HEK293 (cell line): ENCODE measurements around the gene GALNT2.

ENCODE experiments used
- CTCF ChIA-PET: fragments of 350-600 bp; formaldehyde crosslinking; extraction: SDS; loops from one replicate; lab custom pipeline; 2021; ENCODE audit warnings: antibody characterized with exemption; lab: Yijun Ruan, JAX
- POLR2A ChIA-PET: fragments of 300-600 bp; formaldehyde crosslinking; extraction: SDS; loops from one replicate; lab custom pipeline; 2020; ENCODE audit warnings: antibody characterized with exemption, inconsistent platforms; lab: Yijun Ruan, JAX
- H3K27ac ChIP-seq: fragments of 200-500 bp; sonication (Bioruptor generic); 2 replicates; pipeline ENCODE4 v1.5.1; 2014; ENCODE audit warnings: low read depth, low read length, control low read depth, inconsistent platforms; ENCODE audit errors: extremely low read depth
- H3K36me3 ChIP-seq, 2 experiments: fragments of 200-500 bp in 1 of 2; sonication (Bioruptor generic) in 1 of 2; 1 replicate in 1 of 2; 2 replicates in 1 of 2; pipeline ENCODE4 v1.5.1; 2014 to 2017; ENCODE audit warnings: inconsistent platforms in 2 of 2, low read length in 2 of 2; ENCODE audit not compliant: control insufficient read depth in 2 of 2, insufficient read depth in 1 of 2
- H3K4me1 ChIP-seq: fragments of 200-500 bp; sonication (Bioruptor generic); 2 replicates; pipeline ENCODE4 v1.5.1; 2014; ENCODE audit warnings: mild to moderate bottlenecking, low read length, inconsistent platforms; ENCODE audit not compliant: control insufficient read depth, insufficient read depth
- H3K4me3 ChIP-seq: 2 replicates; pipeline ENCODE4 v1.5.1; 2011; ENCODE audit warnings: low read depth, mild to moderate bottlenecking, control low read depth, low read length, moderate library complexity
- H3K9me3 ChIP-seq: fragments of 200-500 bp; sonication (Bioruptor generic); 2 replicates; pipeline ENCODE4 v1.5.1; 2014; ENCODE audit warnings: low read depth, low read length, inconsistent platforms; ENCODE audit not compliant: control insufficient read depth, insufficient read depth
- AEBP2 ChIP-seq: fragments of 450-650 bp; formaldehyde crosslinking; IDR thresholded peaks from 2 replicates; pipeline ENCODE4 v1.5.1; 2016; ENCODE audit warnings: missing biosample characterization, missing genetic modification characterization, borderline replicate concordance
- KLF16 ChIP-seq: fragments of 450-650 bp; formaldehyde crosslinking; IDR thresholded peaks from 2 replicates; pipeline ENCODE4 v1.5.1; 2017; ENCODE audit warnings: missing biosample characterization, missing genetic modification characterization
- PRDM1 ChIP-seq: fragments of 450-650 bp; formaldehyde crosslinking; IDR thresholded peaks from 2 replicates; pipeline ENCODE4; 2016; ENCODE audit warnings: missing biosample characterization, missing genetic modification characterization
- TSHZ1 ChIP-seq: fragments of 450-650 bp; formaldehyde crosslinking; IDR thresholded peaks from 2 replicates; pipeline ENCODE4 v1.5.1; 2016; ENCODE audit warnings: missing biosample characterization, missing genetic modification characterization, borderline replicate concordance
- ZBTB26 ChIP-seq: fragments of 450-650 bp; formaldehyde crosslinking; optimal IDR thresholded peaks from 2 replicates; pipeline ENCODE3; 2016; ENCODE audit warnings: missing biosample characterization, mild to moderate bottlenecking, missing genetic modification characterization
- ZNF114 ChIP-seq: fragments of 450-650 bp; formaldehyde crosslinking; IDR thresholded peaks from 2 replicates; pipeline ENCODE4 v1.5.0; 2017; ENCODE audit warnings: missing biosample characterization, missing genetic modification characterization
- ZNF140 ChIP-seq: fragments of 450-650 bp; formaldehyde crosslinking; IDR thresholded peaks from 2 replicates; pipeline ENCODE4 v1.5.1; 2016; ENCODE audit warnings: missing biosample characterization, missing genetic modification characterization
- ZNF610 ChIP-seq: fragments of 450-650 bp; formaldehyde crosslinking; IDR thresholded peaks from 2 replicates; pipeline ENCODE4 v1.5.1; 2016; ENCODE audit warnings: missing biosample characterization, missing genetic modification characterization, borderline replicate concordance
- ZNF654 ChIP-seq: fragments of 450-650 bp; formaldehyde crosslinking; IDR thresholded peaks from 2 replicates; pipeline ENCODE4 v1.5.1; 2016; ENCODE audit warnings: low read depth, missing biosample characterization, missing genetic modification characterization
- ZNF692 ChIP-seq: fragments of 450-650 bp; formaldehyde crosslinking; IDR thresholded peaks from 2 replicates; pipeline ENCODE4 v1.5.1; 2016; ENCODE audit warnings: missing biosample characterization, missing genetic modification characterization
- TF ChIP-seq, protein P1 (sequence below): fragments of 450-650 bp; formaldehyde crosslinking; IDR thresholded peaks from 2 replicates; pipeline ENCODE4 v1.5.1; 2017; ENCODE audit warnings: missing biosample characterization, missing genetic modification characterization
- TF ChIP-seq, protein P2 (sequence below): fragments of 450-650 bp; formaldehyde crosslinking; IDR thresholded peaks from 2 replicates; pipeline ENCODE4 v1.5.1; 2016; ENCODE audit warnings: missing biosample characterization, missing genetic modification characterization
- TF ChIP-seq, protein P3 (sequence below): fragments of 450-650 bp; formaldehyde crosslinking; IDR thresholded peaks from 2 replicates; pipeline ENCODE4 v1.5.1; 2016; ENCODE audit warnings: missing biosample characterization, missing genetic modification characterization
- TF ChIP-seq, protein P4 (sequence below): fragments of 450-650 bp; formaldehyde crosslinking; IDR thresholded peaks from 2 replicates; pipeline ENCODE4 v1.5.1; 2016; ENCODE audit warnings: missing biosample characterization, missing genetic modification characterization

The GALNT2 gene

DNA sequence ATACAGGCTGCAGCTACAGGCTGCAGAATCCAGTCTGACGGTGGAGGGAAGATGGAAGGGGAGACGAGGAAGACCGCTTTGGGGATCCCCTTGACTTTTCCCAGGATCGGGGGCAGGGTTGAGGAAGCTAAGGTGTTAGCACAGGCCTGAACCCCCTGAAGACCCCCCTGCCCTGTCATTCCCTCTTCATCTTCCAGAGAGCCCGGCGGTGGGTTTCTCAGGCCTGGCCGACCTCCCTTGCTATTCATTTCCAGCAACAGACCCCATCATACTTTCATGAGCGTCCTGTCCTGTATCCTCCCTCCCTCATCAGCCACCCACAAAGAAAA lies 247.1 kb downstream of the GALNT2 start (continued):
- TF ChIP-seq, protein P1, sequence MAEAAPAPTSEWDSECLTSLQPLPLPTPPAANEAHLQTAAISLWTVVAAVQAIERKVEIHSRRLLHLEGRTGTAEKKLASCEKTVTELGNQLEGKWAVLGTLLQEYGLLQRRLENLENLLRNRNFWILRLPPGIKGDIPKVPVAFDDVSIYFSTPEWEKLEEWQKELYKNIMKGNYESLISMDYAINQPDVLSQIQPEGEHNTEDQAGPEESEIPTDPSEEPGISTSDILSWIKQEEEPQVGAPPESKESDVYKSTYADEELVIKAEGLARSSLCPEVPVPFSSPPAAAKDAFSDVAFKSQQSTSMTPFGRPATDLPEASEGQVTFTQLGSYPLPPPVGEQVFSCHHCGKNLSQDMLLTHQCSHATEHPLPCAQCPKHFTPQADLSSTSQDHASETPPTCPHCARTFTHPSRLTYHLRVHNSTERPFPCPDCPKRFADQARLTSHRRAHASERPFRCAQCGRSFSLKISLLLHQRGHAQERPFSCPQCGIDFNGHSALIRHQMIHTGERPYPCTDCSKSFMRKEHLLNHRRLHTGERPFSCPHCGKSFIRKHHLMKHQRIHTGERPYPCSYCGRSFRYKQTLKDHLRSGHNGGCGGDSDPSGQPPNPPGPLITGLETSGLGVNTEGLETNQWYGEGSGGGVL (tag by site-specific recombination): no peak
- TF ChIP-seq ZNF692 (tag by site-specific recombination): no peak
- TF ChIP-seq, all 188 proteins: peak for 0

- Histone ChIP-seq H3K4me1 (peaks cover 8% of the 10 kb centered on the region), H3K4me3 (no peak overlapping the region), H3K36me3 (no peaks in the 10 kb centered on the region), H3K9me3 (no peaks in the 10 kb centered on the region), H3K27ac (no peak overlapping the region)
- ChIA-PET POLR2A (no interaction called here), CTCF (interaction anchor here (0.7 kb wide), 1 partner anchor 756 kb away, joined by 3 read pairs; the partner anchor contains the start of gene ABCB10)
- TF ChIP-seq ZNF654 (tag by site-specific recombination): no peak
- TF ChIP-seq ZBTB26 (tag by site-specific recombination): peak; percentile 0
- no peak for TF ChIP-seq ZNF140 (tag by site-specific recombination)
- no peak for TF ChIP-seq TSHZ1
- TF ChIP-seq, protein P2, sequence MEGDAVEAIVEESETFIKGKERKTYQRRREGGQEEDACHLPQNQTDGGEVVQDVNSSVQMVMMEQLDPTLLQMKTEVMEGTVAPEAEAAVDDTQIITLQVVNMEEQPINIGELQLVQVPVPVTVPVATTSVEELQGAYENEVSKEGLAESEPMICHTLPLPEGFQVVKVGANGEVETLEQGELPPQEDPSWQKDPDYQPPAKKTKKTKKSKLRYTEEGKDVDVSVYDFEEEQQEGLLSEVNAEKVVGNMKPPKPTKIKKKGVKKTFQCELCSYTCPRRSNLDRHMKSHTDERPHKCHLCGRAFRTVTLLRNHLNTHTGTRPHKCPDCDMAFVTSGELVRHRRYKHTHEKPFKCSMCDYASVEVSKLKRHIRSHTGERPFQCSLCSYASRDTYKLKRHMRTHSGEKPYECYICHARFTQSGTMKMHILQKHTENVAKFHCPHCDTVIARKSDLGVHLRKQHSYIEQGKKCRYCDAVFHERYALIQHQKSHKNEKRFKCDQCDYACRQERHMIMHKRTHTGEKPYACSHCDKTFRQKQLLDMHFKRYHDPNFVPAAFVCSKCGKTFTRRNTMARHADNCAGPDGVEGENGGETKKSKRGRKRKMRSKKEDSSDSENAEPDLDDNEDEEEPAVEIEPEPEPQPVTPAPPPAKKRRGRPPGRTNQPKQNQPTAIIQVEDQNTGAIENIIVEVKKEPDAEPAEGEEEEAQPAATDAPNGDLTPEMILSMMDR: 0 out of 2 replicates have a peak, but pooled peaks have one; percentile 8
These were observed 248.1 kb downstream of the GALNT2 start for GRCh38 chr1:230315099-230315498.

GRCh38 chr1:230316864-230317745 lies 250.1 kb downstream of the GALNT2 start:
- H3K9me3 ChIP-seq: no peaks in the 10 kb centered on the region
- H3K4me1 ChIP-seq: peaks cover 8% of the 10 kb centered on the region
- no peaks in the 10 kb centered on the region for H3K36me3 ChIP-seq
- POLR2A ChIA-PET: no interaction called here
- no peak overlapping the region for H3K27ac ChIP-seq
- CTCF ChIA-PET: no interaction called here
- no peak overlapping the region for H3K4me3 ChIP-seq
- no peak for TF ChIP-seq KLF16 (tag by site-specific recombination)
- TF ChIP-seq AEBP2 (tag by site-specific recombination): no peak
- TF ChIP-seq ZNF114: no peak
- TF ChIP-seq, protein P3, sequence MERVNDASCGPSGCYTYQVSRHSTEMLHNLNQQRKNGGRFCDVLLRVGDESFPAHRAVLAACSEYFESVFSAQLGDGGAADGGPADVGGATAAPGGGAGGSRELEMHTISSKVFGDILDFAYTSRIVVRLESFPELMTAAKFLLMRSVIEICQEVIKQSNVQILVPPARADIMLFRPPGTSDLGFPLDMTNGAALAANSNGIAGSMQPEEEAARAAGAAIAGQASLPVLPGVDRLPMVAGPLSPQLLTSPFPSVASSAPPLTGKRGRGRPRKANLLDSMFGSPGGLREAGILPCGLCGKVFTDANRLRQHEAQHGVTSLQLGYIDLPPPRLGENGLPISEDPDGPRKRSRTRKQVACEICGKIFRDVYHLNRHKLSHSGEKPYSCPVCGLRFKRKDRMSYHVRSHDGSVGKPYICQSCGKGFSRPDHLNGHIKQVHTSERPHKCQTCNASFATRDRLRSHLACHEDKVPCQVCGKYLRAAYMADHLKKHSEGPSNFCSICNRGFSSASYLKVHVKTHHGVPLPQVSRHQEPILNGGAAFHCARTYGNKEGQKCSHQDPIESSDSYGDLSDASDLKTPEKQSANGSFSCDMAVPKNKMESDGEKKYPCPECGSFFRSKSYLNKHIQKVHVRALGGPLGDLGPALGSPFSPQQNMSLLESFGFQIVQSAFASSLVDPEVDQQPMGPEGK (tag by site-specific recombination): no peak
- no peak for TF ChIP-seq ZNF610 (tag by site-specific recombination)
- TF ChIP-seq PRDM1 (tag by site-specific recombination): no peak
- TF ChIP-seq, protein P4, sequence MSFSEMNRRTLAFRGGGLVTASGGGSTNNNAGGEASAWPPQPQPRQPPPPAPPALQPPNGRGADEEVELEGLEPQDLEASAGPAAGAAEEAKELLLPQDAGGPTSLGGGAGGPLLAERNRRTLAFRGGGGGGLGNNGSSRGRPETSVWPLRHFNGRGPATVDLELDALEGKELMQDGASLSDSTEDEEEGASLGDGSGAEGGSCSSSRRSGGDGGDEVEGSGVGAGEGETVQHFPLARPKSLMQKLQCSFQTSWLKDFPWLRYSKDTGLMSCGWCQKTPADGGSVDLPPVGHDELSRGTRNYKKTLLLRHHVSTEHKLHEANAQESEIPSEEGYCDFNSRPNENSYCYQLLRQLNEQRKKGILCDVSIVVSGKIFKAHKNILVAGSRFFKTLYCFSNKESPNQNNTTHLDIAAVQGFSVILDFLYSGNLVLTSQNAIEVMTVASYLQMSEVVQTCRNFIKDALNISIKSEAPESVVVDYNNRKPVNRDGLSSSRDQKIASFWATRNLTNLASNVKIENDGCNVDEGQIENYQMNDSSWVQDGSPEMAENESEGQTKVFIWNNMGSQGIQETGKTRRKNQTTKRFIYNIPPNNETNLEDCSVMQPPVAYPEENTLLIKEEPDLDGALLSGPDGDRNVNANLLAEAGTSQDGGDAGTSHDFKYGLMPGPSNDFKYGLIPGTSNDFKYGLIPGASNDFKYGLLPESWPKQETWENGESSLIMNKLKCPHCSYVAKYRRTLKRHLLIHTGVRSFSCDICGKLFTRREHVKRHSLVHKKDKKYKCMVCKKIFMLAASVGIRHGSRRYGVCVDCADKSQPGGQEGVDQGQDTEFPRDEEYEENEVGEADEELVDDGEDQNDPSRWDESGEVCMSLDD: no peak
